Activated naive CD4-positive, alpha-beta T cell treated with anti-CD3 and anti-CD28 coated beads for 36 hours (primary cell): ENCODE data around the gene UBXN7. TPM values are rescaled to one million over a fixed set of nuclear protein-coding genes. Genes with fewer than 3 reads are reported as not detected.
A peak's percentile ranks its signal among the peaks of the same experiment; 100 is the strongest.
"Not testable (repeated sequence)": the region's sequence is repeated elsewhere in the genome, so short reads cannot be mapped to it uniquely, and the experiment has no call there.

Source experiments
- CTCF ChIA-PET: fragments of 350-600 bp; sonication (Branson Sonifier 250); formaldehyde crosslinking; loops from one replicate; lab custom pipeline; 2021; ENCODE audit warnings: antibody characterized with exemption; lab: Charles Lee
- DNase-seq: peaks from one replicate; pipeline ENCODE4 v3.0.0-alpha.2; 2020
- H3K27ac Mint-ChIP-seq: one replicate; pipeline ENCODE4 v1.8.0; 2021; ENCODE audit warnings: mild to moderate bottlenecking, mixed read lengths
- H3K27me3 Mint-ChIP-seq: one replicate; pipeline ENCODE4 v1.8.0; 2021; ENCODE audit warnings: low read depth, mixed read lengths
- H3K36me3 Mint-ChIP-seq: one replicate; pipeline ENCODE4 v1.8.0; 2021; ENCODE audit warnings: low read depth, mixed read lengths
- H3K4me1 Mint-ChIP-seq: one replicate; pipeline ENCODE4 v1.8.0; 2021; ENCODE audit warnings: low read depth, mixed read lengths
- H3K4me3 Mint-ChIP-seq: one replicate; pipeline ENCODE4 v1.8.0; 2021; ENCODE audit warnings: mild to moderate bottlenecking, moderate library complexity, mixed read lengths
- H3K9me3 Mint-ChIP-seq: one replicate; pipeline ENCODE4 v1.8.0; 2021; ENCODE audit warnings: mixed read lengths
- intact Hi-C: fragments of 100-400 bp; cut with micrococcal nuclease; formaldehyde crosslinking; loops from one replicate; pipeline ENCODE4 v1.15.1; 2023
- total RNA-seq, 2 experiments: library from RNA; stranded (reverse); gene quantifications; one replicate each; pipeline ENCODE4 v1.2.3, GENCODE V29; 2021

UBXN7 gene
- total RNA-seq, 2 experiments from 2014 or later = 54.2 to 62.5 TPM

- intact Hi-C loops = no loop called here
- Mint-ChIP-seq H3K4me3 (no peak overlapping the region), H3K36me3 (no peaks in the 10 kb centered on the region), H3K27ac (no peak overlapping the region), H3K9me3 (no peaks in the 10 kb centered on the region), H3K4me1 (peaks cover 9% of the 10 kb centered on the region), H3K27me3 (no peaks in the 10 kb centered on the region)
- CTCF ChIA-PET = no interaction called here
- no peak for DNase-seq
Measured at GRCh38 chr3:196323016-196323415, 109.2 kb downstream of the UBXN7 start.

DNA sequence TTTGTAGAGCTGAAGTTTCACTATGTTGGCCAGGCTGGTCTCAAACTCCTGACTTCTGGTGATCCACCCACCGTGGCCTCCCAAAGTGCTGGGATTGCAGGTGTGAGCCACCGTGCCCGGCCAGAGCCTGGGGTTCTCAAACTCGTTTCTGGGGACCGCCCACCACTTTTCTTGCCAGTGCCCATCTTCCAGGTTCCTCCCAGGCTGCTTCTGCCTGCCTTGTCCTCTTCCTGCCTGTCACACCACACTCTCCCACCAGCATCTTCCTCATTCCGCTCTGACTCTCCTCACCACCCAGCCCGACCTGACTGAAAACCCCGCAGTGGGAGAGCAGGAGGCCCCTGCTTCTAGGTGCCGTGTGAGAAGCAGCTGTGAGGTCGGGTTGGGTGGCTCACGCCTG, 111.1 kb downstream of the UBXN7 start:
- Mint-ChIP-seq H3K36me3 (no peaks in the 10 kb centered on the region), H3K9me3 (no peaks in the 10 kb centered on the region), H3K4me1 (peaks cover 17% of the 10 kb centered on the region), H3K4me3 (no peak overlapping the region), H3K27ac (peak overlapping the region; percentile 46), H3K27me3 (no peaks in the 10 kb centered on the region)
- intact Hi-C loops = no loop called here
- CTCF ChIA-PET = no interaction called here
- DNase-seq = no peak

DNA sequence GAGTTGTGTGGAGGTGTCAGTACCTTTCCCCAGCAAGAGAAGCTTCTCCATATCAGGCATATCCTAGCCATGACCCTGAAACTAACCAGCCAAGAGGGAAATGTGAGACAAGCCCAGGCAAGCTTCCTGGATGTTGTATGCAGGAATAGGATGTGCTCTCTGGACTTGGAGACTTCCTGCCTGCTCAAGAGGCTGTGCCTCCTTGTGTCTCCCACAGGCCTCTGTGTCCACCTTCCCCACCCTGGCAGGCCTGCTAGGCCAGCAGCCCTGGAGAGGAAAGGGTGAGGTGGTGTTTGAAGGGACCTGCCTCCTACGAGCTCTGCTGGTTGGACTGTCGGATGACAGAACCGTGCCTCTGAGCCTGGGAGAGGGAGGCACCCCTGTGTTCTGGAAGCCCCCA, 112.1 kb downstream of the UBXN7 start:
- Mint-ChIP-seq H3K4me3 (no peak overlapping the region), H3K36me3 (no peaks in the 10 kb centered on the region), H3K4me1 (peaks cover 20% of the 10 kb centered on the region), H3K9me3 (no peaks in the 10 kb centered on the region), H3K27ac (no peak overlapping the region), H3K27me3 (no peaks in the 10 kb centered on the region)
- DNase-seq = no peak
- intact Hi-C loops = no loop called here
- CTCF ChIA-PET = no interaction called here

DNA sequence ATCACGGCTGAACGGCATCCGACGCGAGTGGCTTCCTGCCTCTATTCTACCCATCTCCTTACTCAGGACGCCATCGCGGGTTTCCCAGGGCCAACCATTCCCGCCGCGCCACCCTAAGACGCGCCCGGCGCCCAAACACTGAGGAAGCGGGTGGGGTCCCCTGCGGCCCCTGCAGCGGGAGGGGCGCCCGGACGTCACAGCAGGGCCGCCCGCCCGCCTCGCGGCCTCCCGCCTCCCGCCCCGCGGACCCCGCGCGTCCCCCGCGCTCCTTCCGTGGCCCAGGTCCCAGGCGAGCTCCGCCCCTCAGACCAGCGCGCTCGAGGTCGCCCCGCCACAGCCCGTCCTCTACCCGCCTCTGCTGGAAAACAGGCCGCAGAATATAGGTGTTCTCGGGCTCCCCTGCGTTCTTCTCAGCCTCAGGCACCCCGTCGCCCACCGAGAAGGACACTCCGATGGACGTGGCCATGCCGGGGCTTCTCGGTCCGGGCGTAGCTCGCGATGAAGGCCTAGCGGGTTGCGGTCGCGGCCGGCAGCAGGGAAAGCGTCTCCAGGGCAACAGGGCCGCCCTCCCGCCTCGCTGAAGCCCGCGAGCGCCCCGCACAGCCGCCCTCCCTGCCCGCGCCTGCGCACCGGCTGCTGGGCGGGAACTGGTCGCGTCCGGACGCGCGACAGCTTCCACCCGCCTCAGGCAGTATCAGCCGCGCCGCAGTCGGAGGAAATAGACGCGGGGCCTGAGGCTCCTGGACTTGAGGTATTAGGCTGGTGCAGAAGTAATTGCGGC, 114.3 kb downstream of the UBXN7 start, which contains the start of gene DYNLT2B:
Gene DYNLT2B, minus strand, starts transcription at position 554 of the 781 bp plus-strand sequence. Its CDS starts 88 bp downstream, at position 466.
- intact Hi-C loops = loop anchor here (1.0 to 5.0 kb wide), 8 partner anchors 44 to 394 kb away; partner anchors contain the start of genes CEP19, FBXO45, PIGX and RNF168
- H3K4me3 Mint-ChIP-seq = peak within 1 kb of the TSS; percentile 94
- H3K36me3 Mint-ChIP-seq = no peaks in the 10 kb centered on the region
- CTCF ChIA-PET = interaction anchor here (0.6 to 1.3 kb wide), 10 partner anchors 12 to 417 kb away, joined by 3 to 9 read pairs (median 3); no protein-coding TSS in a partner anchor
- H3K4me1 Mint-ChIP-seq = peaks cover 20% of the 10 kb centered on the region
- peak within 1 kb of the TSS; percentile 93 for H3K27ac Mint-ChIP-seq
- DNase-seq = peak; percentile 88
- no peaks in the 10 kb centered on the region for H3K27me3 Mint-ChIP-seq
- no peaks in the 10 kb centered on the region for H3K9me3 Mint-ChIP-seq

DNA sequence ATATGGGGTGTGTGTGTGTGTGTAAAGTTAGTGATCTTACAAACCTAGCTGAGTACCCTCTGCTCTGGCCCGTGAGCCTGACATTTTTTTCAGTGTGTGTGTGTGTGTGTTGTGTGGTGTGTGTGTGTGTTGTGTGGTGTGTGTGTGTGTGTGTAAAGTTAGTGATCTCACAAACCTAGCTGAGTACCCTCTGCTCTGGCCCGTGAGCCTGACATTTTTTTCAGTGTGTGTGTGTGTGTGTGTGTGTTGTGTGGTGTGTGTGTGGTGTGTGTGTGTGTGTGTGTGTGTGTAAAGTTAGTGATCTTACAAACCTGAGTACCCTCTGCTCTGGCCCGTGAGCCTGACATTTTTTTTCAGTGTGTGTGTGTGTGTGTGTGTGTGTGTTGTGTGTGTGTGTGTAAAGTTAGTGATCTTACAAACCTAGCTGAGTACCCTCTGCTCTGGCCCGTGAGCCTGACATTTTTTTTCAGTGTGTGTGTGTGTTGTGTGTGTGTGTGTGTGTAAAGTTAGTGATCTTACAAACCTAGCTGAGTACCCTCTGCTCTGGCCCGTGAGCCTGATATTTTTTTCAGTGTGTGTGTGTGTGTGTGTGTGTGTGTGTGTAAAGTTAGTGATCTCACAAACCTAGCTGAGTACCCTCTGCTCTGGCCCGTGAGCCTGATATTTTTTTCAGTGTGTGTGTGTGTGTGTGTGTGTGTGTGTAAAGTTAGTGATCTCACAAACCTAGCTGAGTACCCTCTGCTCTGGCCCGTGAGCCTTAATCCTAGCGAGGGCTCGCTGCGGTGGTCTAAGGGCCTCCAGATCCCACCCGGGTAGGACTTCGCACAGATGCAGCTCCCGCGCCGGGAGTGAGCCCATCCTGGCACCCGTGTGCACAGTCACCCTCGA, 115.2 kb downstream of the UBXN7 start:
- Mint-ChIP-seq H3K4me3 (peak overlapping the region; percentile 94), H3K27ac (peak overlapping the region; percentile 87), H3K4me1 (peaks cover 20% of the 10 kb centered on the region)
- intact Hi-C loops = loop anchor here (5.0 kb wide), 1 partner anchor 315 kb away; no protein-coding TSS in a partner anchor
- H3K27me3 Mint-ChIP-seq, H3K9me3 Mint-ChIP-seq, H3K36me3 Mint-ChIP-seq: not testable (repeated sequence)
- peak; percentile 8 for DNase-seq
- CTCF ChIA-PET = interaction anchor here (0.6 to 1.3 kb wide), 12 partner anchors 12 to 418 kb away, joined by 3 to 9 read pairs (median 4); no protein-coding TSS in a partner anchor

DNA sequence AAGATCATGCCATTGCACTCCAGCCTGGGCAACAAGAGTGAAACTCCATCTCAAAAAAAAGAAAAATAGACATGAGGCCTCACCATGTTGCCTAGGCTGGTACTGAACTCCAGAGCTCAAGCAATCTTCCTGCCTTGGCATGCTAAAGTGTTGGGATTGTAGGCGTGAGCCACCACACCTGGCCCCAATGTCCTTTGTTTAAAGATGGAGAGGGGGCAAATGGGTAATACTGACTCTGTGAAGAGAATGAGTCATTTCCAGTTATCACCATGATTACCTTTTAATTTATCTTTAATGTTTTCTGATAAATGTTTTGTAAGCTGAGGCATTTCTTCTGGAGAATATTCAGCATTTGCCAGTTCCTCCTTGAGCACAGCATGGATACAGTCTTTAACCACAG, 116.4 kb downstream of the UBXN7 start:
- Mint-ChIP-seq H3K27ac (no peak overlapping the region), H3K4me3 (no peak overlapping the region)
- CTCF ChIA-PET = interaction anchor here (0.7 kb wide), 1 partner anchor 17 kb away, joined by 4 read pairs; no protein-coding TSS in a partner anchor

DNA sequence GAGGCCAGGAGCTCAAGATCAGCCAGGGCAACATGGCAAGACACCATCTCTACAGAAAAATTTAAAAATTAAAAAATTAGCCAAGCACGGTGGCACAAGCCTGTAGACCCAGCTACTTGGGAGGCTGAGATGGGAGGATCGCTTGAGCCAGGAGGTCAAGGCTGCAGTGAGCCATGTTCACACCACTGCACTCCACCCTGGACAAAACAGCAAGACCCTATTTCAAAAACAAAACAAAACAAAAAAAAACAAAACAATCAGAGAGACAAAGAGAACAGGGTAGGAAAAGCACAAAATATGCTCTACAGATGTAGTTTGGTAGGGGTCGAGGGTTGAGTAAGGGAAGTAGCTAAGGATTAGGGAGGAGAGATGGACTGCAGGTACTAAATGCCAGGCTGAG, 117.6 kb downstream of the UBXN7 start:
- no peak overlapping the region for H3K4me3 Mint-ChIP-seq
- intact Hi-C loops = no loop called here
- H3K9me3 Mint-ChIP-seq = no peaks in the 10 kb centered on the region
- H3K27me3 Mint-ChIP-seq = no peaks in the 10 kb centered on the region
- H3K27ac Mint-ChIP-seq = no peak overlapping the region
- no peak for DNase-seq
- H3K36me3 Mint-ChIP-seq = no peaks in the 10 kb centered on the region
- peaks cover 17% of the 10 kb centered on the region for H3K4me1 Mint-ChIP-seq
- CTCF ChIA-PET = no interaction called here

More for the DNA sequence above, 116.4 kb downstream of the UBXN7 start:
- Mint-ChIP-seq H3K9me3 (no peaks in the 10 kb centered on the region), H3K27me3 (no peaks in the 10 kb centered on the region), H3K36me3 (no peaks in the 10 kb centered on the region), H3K4me1 (peaks cover 17% of the 10 kb centered on the region)
- intact Hi-C loops = loop anchor here (5.0 kb wide), 1 partner anchor 316 kb away; no protein-coding TSS in a partner anchor
- DNase-seq = no peak

- CTCF ChIA-PET, H3K27me3 Mint-ChIP-seq, H3K4me3 Mint-ChIP-seq, intact Hi-C loops, H3K9me3 Mint-ChIP-seq, H3K36me3 Mint-ChIP-seq, H3K27ac Mint-ChIP-seq, DNase-seq: not testable (repeated sequence)
- peaks cover 13% of the 10 kb centered on the region for H3K4me1 Mint-ChIP-seq
Measured at GRCh38 chr3:196314086-196314485, 118.1 kb downstream of the UBXN7 start.

DNA sequence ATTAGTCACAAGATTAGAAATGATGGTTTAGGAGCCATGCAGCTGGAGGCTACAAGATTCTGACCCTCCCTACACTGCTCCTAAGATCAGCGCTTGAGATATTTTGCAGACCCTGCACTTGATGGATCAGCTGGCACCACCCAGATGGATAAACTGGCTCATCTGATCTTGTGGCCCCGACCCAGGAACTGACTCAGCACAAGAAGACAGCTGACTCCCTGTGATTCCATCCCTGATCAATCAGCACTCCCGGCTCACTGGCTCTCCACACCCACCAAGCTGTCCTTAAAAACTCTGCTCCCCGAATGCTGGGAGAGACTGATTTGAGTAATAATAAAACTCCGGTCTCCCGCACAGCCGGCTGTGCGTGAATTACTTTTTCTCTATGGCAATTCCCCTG, 129.3 kb downstream of the UBXN7 start:
- H3K4me1 Mint-ChIP-seq, CTCF ChIA-PET, H3K36me3 Mint-ChIP-seq, intact Hi-C loops, H3K27me3 Mint-ChIP-seq, DNase-seq, H3K27ac Mint-ChIP-seq, H3K4me3 Mint-ChIP-seq, H3K9me3 Mint-ChIP-seq: not testable (repeated sequence)

- DNase-seq, H3K4me1 Mint-ChIP-seq, CTCF ChIA-PET, H3K36me3 Mint-ChIP-seq, H3K4me3 Mint-ChIP-seq, H3K27ac Mint-ChIP-seq, H3K27me3 Mint-ChIP-seq, H3K9me3 Mint-ChIP-seq, intact Hi-C loops: not testable (repeated sequence)
Measured at GRCh38 chr3:196302551-196302950, 129.7 kb downstream of the UBXN7 start.

DNA sequence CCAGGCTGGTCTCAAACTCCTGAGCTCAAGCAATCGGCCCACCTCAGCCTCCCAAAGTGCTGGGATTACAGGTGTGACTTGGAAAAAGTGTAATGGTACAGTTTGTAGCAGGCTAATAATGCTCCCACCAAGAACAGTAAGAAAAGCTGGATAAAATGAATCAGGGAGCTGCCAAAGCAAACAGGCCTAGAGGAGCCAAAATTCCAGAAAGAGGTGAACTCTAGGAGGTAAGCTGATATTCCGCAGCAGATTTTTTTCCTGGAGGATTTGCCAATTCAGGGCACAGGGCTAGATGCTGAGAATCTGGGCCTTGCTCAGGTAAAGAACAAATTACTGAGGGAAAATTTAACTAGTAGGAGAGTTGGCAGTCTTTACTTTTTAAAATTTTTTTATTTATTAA, 133.7 kb downstream of the UBXN7 start:
- CTCF ChIA-PET = interaction anchor here (0.6 kb wide), 1 partner anchor 25 kb away, joined by 3 read pairs; no protein-coding TSS in a partner anchor
- H3K4me3 Mint-ChIP-seq = no peak overlapping the region
- intact Hi-C loops = no loop called here

More for the DNA sequence above, 133.7 kb downstream of the UBXN7 start:
- no peak overlapping the region for H3K27ac Mint-ChIP-seq
- H3K27me3 Mint-ChIP-seq = no peaks in the 10 kb centered on the region
- H3K9me3 Mint-ChIP-seq = no peaks in the 10 kb centered on the region
- no peak for DNase-seq
- H3K4me1 Mint-ChIP-seq = no peaks in the 10 kb centered on the region
- peaks cover 9% of the 10 kb centered on the region for H3K36me3 Mint-ChIP-seq
